GM10266 (cell line): ENCODE data around the gene UBL4B.

Experiments used
- DNase-seq: peaks from one replicate; pipeline ENCODE4 v3.0.0; 2012; ENCODE audit errors: extremely low spot score
- TF ChIP-seq, protein P1 (sequence below): IDR thresholded peaks from 2 replicates; pipeline ENCODE4 v1.5.1; 2012; ENCODE audit warnings: mild to moderate bottlenecking, low read depth; ENCODE audit not compliant: control insufficient read depth, insufficient read depth; ENCODE audit errors: missing control alignments

Gene UBL4B

DNA sequence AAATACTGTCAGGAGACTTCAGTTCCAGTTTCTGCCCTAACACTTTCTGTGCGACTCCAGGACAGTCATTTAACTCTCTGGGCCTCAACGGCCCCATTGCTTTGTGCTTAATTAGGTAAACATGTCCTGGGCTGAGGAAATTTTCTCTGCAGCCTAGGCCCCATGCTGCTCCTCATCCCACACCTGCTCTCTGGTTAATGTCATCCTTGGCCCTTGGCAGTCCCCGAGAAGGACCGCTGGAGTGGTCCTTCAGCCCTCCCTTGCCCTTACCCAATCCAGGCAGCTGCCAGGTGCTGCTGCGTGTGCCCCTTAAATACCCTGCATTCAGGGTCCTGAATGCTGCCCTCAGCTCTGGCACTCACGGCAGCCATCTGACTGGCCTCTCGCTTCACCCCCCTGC lies 18.7 kb downstream of the UBL4B start:
- TF ChIP-seq, protein P1, sequence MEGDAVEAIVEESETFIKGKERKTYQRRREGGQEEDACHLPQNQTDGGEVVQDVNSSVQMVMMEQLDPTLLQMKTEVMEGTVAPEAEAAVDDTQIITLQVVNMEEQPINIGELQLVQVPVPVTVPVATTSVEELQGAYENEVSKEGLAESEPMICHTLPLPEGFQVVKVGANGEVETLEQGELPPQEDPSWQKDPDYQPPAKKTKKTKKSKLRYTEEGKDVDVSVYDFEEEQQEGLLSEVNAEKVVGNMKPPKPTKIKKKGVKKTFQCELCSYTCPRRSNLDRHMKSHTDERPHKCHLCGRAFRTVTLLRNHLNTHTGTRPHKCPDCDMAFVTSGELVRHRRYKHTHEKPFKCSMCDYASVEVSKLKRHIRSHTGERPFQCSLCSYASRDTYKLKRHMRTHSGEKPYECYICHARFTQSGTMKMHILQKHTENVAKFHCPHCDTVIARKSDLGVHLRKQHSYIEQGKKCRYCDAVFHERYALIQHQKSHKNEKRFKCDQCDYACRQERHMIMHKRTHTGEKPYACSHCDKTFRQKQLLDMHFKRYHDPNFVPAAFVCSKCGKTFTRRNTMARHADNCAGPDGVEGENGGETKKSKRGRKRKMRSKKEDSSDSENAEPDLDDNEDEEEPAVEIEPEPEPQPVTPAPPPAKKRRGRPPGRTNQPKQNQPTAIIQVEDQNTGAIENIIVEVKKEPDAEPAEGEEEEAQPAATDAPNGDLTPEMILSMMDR = no peak
- DNase-seq = no peak

DNA sequence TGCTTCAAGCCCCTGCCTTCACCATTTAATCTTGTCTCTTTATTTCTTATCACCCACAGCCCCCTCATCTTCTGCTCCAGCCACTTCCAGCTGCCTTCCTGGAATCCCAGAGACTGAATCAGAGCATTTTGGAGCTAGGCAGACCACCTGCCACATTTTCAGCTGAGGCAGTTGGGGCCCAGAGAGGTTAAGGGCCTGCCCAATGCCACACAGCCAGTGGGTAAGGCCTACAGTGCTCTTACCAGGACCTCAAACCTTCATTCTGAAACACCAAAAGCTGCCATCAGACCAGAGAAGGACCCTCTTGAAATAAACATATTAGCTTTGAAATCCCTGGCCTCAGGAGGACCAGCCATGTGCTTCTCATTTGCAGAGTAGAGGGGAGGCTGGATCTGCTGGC lies 20.4 kb downstream of the UBL4B start:
- DNase-seq = no peak
- TF ChIP-seq, protein P1 = no peak

DNA sequence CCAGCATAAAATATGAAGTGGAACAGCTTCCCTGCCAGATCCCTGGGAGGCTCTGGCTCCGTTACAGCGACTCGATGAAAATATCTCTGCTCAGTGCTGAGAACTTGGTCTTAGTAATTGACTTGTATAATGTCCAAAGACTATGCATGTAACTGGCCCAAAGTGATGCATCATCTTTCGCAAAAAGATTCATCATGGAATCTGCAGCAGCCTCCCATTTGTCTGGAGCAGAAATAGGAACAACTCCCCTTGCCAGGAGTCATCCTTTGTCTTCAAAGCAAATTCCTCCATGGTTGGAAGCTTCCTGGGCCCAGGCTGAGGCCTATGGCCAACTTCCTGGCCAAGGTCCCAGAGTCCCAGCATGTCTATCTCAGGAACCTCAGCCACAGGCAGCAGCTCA lies 21.2 kb downstream of the UBL4B start:
- TF ChIP-seq, protein P1 = no peak
- DNase-seq = no peak

DNA sequence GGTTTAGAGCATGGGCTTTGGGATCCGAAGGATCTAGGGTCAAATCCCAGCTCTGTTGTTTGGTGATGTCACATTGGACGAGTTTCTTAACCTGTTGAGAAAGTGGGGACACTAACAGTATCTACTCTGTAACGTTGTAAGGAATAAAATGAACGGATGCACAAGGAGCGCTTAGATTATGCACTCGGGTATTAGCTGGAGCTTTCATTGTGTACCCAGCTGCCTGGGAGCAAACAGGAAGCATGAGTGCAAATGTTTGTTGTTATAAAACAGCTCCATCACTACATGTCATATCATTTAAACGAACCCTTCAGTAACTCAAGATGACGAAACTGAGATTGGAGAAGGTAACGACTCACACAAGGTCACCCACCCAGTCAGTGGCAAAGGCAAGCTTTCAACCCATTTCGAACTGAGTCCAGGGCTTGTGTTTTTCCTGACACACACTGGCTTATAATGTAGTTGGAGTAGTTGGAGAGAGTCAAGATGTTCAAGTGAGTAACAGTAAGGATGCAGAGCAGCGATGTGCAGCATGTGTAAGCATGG lies 21.9 kb downstream of the UBL4B start:
- DNase-seq = no peak

DNA sequence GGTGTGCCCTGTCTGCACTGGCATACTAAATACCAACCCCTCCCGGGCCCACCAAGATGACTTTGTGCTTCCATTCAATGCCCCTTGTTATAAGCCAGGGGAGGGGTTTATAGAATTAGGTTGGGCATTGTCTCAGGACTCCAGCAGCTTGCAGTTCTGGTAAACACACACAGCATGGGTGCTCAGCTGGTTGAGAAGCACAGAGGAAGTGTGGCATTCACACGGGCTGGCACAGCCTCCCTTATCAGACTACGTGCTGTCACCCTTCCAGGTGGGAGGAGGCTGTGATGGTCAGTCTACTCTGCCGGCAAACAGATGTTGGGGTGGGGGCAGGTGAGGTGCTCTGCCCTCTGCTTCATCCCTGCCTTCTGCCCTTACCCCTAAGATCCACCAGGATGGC lies 23.0 kb downstream of the UBL4B start:
- TF ChIP-seq, protein P1 = no peak
- no peak for DNase-seq

More for the DNA sequence above, 21.9 kb downstream of the UBL4B start:
- TF ChIP-seq, protein P1 = no peak

DNA sequence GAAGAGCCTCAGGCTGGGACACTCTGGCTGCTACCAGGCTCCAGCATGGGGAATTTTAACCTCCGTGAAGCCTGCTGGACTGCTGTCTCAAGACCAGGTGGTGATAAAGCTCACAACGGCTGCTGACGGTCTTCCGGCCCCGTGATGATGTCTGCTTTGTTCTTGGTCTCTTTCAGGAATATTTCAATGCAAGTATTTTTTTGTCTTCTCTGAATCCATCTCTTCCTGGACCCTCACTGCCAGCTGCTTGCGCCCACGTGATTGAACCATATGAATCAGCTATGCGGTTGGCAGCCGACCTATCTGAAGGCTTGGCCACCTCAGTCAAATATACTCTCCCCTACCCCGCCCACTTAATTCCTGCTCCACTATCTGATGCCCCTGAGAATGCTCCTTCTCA lies 23.4 kb downstream of the UBL4B start:
- TF ChIP-seq, protein P1 = no peak
- DNase-seq = no peak

DNA sequence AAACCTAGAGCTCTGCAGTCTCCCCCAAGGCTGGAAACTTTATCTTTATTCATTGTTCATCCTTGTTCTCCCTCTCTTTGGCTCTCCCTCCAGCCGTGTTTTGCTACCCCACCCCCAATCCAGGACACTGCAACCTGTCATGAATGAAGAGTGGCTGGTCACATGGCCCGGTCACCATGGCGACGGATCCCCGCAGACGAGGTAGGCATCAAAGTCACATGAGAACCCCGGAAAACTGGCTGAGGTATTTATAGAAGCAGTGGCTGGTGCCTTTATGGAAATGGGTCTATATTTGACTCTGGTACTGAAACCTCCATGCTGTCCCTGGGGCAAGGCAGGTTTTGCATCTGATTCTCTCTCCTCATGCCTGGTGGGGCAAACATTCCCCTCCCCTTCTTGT lies 24.7 kb downstream of the UBL4B start:
- DNase-seq = no peak
- TF ChIP-seq, protein P1 = no peak
